Dermis blood vessel endothelial cell (primary cell): ENCODE data around the gene BORCS6. TPM values are rescaled to one million over a fixed set of nuclear protein-coding genes. Genes with fewer than 3 reads are reported as not detected.
A peak's percentile ranks its signal among the peaks of the same experiment; 100 is the strongest.
"Not testable (repeated sequence)": the region's sequence is repeated elsewhere in the genome, so short reads cannot be mapped to it uniquely, and the experiment has no call there.

ENCODE experiments used
- DNase-seq: peaks from one replicate; pipeline ENCODE4 v3.0.0; 2010
- total RNA-seq: library from RNA; depleted of rRNA; stranded (reverse); fragments of >200 nt; gene quantifications from 2 replicates; pipeline ENCODE4 v1.2.3, GENCODE V29; 2014

Gene BORCS6
- 16.6 and 18.9 TPM in 2 replicates for total RNA-seq

DNA sequence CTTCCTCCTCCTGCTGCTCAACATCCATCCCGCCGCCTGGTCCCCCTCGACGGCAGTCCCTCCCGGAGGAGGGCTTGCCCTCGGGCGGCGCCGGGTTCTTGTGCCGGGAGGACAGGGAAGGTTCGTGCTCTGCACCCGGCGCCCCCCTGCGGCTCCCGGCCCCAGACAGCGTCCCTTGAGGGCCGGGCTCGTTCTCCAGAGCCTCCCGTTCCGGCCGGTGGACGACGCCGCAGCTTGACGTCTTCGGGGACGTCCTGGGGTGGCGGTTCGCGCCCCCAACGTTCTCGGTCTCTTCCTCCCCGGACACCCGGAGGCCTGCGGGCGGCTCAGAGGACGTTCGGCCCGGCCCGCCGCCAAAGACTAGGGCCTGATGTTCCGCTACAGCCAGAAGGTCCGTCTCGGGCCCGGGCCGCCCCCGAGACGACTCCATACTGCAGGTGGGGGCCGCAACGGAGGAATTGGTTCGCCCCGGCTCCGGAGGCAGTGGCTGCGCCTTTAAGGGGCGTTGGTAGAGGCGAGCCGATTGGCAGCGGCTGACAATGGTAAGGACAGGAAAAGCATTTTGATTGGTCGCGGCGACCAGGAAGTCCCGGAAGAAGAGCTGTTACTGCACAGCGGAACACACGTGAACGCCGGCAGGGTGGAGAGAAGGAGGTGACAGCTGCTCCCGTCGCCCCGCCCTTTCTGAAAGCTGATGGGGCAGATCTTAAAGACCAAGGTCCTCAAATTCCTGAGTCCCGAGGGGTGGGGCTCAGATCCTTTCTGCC is at the start of gene BORCS6:
TSS of gene BORCS6 (minus strand) at position 470 of the 767 bp plus-strand sequence. CDS start at position 430, 40 bp downstream.
- DNase-seq, result peak; percentile 99

DNA sequence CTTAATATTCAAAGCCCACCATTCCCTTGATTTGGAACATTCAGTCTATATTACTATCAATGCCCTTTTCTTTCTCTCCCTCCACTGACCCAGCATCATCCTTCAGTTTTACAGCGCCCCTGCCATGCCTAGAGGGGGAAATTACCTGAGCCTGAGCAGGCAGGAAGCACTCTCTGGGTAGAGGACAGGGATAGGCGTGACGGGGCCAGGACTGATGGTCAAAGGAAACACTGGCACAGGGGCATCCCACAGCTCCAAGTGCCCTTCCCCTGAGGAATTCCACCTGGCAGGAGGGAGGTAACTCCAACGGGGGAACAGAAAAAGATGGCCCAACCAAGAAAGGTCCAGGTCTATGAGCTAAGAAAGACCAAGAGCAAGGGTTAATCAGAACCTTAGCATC is 47.9 kb upstream of the BORCS6 start:
- no peak for DNase-seq

DNA sequence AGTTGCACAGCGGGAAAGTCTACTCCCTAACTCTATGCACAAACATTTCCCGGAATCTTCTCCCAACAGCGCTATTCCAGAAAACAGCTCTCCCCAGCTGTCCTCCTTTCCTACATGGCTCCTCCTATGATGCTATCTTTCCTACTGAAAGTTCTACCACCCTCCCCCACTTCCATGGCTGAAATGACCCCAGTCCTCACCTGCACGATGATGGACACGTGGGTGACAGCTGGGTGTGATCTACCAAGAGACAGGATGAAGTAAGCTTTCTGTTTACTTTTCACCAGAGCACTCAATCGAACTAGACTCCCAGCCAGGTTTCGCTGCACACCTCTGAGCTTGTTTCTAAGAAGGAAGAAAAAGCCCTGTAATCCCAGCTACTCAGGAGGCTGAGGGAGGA is 47.2 kb upstream of the BORCS6 start:
- DNase-seq, result no peak

DNA sequence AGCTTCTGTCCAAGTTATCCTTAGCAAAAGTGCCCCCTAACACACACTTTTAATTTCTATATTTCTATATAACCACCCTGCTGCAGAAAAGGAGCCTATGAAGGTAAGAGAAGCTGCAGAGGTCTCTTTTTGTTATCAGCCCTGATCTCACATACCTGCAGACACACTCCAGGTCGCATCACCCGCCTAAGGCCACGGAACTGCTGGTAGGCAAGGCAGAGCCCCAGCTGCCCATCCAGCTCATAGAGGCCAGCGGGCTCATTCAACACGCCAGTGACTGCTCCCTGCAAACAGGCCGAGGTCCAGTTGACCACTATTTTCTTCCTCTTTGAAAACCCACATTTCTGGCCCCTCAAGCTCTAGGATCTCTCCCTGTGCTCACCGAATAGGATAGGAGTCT is 45.7 kb upstream of the BORCS6 start:
- DNase-seq, result no peak

- no peak for DNase-seq
These were observed 44.6 kb upstream of the BORCS6 start for GRCh38 chr17:8234361-8235270.

DNA sequence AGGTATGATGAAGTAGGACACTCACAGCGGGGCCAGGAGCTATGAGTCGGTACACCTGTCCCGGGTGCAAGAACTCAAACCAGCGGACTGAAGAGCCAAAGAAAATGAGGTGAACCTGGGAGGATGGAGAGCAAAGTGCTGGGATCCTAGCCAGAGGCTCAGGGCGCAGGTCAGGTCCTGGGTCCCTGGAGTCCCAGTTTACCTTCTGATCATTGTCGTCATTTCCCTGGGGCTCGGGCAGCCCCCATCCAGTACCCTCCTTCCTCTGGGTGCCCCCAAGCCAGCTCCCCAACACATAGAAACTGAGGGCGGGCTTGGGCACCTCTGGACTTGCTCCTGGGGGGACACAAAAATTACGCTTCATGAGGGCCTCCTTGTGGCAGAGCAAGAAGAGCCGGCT is 41.7 kb upstream of the BORCS6 start:
- DNase-seq, result no peak

- no peak for DNase-seq
These were observed 37.2 kb upstream of the BORCS6 start for GRCh38 chr17:8227238-8227581.

- DNase-seq, result peak; percentile 93
These were observed 36.7 kb upstream of the BORCS6 start for GRCh38 chr17:8226536-8227237.

DNA sequence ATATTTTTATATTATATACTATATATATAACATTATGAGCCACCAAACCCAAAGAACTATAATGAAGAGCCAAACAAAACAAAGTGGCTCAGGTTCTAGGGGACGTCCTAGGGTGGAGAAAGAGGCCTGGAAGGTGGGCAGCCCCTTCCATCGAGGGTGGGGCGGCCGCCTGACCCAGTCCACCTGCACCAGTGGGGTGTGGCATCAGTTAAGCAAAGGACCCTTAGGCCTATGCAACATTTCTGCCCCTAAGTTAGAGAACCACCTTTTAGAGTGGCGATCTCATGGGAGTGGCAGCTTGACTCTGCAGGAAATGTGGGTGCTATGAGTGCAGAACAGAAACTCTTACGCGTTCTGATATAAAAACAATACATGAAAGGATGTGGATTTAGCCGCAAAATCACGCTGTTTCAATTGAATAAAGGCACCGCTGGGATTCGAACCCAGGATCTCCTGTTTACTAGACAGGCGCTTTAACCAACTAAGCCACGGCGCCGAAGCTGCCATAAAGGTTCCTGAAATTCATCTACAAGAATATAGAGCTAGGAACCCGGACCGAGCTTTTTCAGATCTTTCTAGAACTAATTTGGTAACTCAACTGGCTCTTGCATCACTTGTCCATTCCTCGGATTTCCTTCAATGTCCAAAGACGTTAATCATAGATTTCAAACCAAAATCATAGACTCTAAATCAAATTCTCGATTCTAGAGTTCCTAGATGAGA is 36.0 kb upstream of the BORCS6 start:
- DNase-seq, result peak; percentile 71

- no peak for DNase-seq
These were observed 35.2 kb upstream of the BORCS6 start for GRCh38 chr17:8224891-8225812.

DNA sequence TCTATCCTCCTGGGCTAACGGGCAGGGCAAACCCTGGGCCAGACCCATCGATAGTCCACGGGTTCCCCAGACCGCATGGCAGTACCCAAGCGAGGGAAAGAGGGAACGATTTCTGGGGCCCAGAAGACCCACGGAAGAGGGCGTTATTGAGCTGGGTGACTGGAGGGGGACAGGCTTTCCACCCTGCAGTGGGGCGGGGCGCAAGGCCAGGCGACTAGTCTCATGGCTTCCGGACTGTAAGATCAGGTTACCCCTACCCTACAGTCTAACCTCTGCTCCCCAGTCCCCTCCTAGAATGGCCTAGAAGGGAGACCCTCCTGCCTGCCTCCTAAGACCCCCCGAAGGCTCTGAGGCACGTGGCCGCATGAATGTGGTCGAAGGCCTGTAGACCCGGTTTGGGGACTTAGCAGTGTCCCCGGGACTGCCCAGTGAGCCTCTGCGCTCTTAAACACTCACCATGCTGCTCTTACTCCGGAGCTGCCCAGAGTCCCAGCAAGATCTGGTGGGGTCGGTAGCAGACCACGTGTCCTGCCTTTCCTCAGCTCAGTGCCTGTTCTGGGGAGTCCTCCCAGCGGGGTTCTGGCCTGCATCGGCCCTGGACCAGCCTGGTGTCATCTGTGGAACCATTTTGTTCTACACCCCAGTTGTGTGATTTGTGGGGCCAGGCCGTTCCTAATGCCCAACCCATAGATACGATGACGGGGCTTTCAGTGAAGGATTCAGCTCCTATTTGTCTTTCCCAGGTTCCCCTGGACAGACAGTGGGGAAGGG is 33.6 kb upstream of the BORCS6 start:
- peak; percentile 57 for DNase-seq

DNA sequence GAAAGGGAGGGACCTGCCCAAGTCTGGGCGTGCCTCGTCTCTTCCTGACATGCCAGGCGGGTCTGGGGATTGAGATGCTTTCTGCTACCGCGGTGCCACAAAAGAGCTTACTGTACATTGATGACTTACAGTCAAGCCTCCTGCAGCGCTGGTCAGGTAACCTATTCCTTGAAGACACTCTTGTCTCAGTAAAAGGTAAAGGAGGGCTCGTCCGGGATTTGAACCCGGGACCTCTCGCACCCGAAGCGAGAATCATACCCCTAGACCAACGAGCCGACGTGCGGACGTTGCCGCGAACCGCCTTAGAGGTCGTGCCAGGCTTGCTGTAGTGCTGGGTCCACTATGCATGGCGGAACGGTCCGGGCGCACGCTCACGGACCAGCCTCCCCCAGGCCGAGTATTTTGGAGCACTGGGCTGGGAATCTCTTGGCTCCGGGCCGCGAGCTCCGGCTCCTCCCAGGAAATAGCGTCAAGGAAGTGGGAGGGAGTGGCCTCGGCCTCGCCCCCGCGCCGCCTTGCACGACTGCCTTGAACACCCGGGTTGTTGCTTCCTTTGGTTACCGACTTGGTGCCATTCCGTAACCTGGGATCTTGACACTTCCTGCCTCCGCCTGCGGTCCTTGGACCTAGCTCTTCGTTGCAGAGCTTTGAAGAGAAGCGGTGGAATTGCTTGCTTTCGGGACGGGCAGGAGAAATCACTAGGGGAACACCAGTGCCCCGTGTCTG is 32.8 kb upstream of the BORCS6 start:
- peak; percentile 96 for DNase-seq

- no peak for DNase-seq
These were observed 32.3 kb upstream of the BORCS6 start for GRCh38 chr17:8222380-8222629.

DNA sequence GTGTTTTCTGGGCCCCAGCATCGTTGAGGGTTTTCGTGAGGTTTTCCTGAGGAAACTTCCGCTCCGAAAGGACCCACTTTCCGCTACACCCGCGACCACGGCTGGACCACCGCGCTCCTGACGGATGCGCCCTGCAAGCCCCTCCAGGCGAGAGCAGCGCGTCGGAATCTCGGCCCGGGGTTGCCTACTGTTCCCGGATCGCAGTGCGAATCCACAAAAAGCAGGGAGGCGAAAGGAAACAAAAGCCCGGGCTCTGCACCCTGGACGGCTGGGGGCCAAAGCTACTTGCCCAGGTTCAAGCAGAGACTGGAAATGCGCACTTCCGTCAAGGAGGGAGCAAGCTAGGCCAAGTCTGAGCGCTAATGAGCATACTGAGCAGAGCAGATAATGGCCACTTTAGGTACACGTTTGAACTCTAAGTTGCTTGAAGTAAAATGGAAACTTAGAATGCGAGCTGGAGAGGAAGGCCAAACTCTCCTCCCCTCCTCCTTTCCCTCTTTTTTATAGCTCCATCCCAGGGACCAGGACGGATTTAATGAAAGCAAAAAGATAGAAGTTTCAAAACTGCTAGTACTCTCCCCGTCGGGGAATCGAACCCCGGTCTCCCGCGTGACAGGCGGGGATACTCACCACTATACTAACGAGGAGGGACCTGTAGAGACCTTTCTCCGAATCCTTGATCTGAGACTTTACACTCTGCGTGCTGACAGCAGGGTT is 31.8 kb upstream of the BORCS6 start:
- peak; percentile 92 for DNase-seq

DNA sequence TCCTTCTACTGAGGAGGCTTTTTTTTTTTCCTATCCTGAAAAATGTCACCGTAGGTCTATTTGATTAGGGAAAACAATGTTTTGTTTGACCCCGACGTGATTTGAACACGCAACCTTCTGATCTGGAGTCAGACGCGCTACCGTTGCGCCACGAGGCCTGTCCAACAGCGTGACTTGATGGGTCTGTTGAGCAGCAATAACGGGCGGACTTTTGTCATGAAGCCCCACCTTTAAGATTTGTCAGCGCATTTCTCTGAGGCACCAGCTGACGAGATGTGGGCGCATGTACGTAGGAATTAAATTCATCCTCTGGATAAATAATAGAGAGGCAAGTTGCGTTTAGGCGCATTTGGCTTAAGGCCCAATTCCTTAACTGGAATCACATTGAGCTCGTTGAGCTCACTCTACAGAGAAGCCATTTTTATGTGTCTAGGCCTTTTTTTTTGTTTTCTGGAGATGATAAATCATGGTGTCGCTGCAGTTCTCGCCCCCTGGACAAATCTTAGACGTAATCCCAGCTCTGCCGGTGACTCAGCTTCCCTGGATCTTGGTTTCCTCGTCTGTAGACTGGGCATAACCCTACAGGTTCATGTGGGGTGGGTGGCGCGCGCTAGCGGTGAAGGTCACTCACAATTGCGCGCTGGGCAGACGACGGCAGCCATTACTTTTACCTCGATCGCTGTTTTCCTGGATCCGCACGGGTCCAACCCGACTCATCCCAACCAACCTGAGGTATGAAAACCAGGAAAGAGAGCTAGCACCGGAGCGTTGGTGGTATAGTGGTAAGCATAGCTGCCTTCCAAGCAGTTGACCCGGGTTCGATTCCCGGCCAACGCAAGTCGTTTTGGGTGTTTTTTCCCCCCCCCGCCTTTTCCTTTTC is 31.0 kb upstream of the BORCS6 start:
- peak; percentile 94 for DNase-seq

- not testable (repeated sequence) for DNase-seq
These were observed 24.0 kb upstream of the BORCS6 start for GRCh38 chr17:8214000-8214399.

DNA sequence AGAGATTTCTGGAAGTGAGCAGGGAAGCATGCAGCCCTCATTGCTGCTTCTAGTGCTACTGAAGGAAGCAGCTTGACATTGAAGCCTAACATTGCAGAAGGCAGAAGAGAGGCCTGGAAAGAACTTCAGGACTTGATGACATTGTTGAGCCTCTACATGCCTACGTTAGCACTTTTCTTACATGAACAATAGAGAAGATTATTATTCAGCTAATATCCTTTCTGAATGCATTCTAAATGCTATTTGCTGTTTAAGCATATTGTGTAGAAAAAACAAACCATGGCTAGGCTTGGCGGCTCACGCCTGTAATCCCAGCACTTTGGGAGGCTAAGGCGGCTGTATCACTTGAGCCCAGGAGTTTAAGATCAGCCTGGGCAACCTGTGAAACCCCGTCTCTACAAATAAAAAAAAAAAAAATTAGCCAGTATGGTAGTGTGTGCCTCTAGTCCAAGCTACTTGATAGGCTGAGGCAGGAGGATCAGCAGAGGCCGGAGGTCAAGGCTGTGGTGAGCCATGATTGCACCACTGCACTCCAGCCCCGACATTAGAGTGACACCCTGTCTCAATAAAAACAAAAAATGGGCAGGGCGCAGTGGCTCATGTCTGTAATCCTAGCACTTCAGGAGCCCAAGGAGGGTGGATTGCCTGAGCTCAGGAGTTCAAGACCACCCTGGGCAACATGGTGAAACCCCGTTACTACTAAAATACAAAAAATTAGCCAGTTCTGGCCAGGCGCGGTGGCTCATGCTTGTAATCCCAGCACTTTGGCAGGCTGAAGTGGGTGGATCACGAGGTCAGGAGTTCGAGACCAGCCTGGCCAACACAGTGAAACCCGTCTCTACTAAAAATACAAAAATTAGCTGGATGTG is 22.6 kb upstream of the BORCS6 start:
- no peak for DNase-seq
